Parathyroid adenoma (tissue), 2 donors: ENCODE results near the gene LIMK2.
"Not testable (repeated sequence)": the region's sequence is repeated elsewhere in the genome, so short reads cannot be mapped to it uniquely, and the experiment has no call there.

Experiments used
- H2AFZ ChIP-seq: fragments of 300-600 bp; sonication (generic); one replicate; pipeline ENCODE4 v1.7.0; 2017; ENCODE audit warnings: antibody characterized with exemption, mild to moderate bottlenecking
- H3K27ac ChIP-seq: fragments of 300-600 bp; sonication (generic); one replicate; pipeline ENCODE4 v1.7.0; 2017
- H3K27me3 ChIP-seq: fragments of 300-600 bp; sonication (generic); one replicate; pipeline ENCODE4 v1.7.0; 2017; ENCODE audit warnings: low read length; ENCODE audit not compliant: control insufficient read depth, insufficient read depth
- H3K36me3 ChIP-seq: fragments of 300-600 bp; sonication (generic); one replicate; pipeline ENCODE4 v1.7.0; 2017; ENCODE audit warnings: low read length; ENCODE audit not compliant: control insufficient read depth, insufficient read depth
- H3K4me1 ChIP-seq: fragments of 300-600 bp; sonication (generic); one replicate; pipeline ENCODE4 v1.7.0; 2017; ENCODE audit warnings: control low read depth
- H3K4me2 ChIP-seq: fragments of 300-600 bp; sonication (generic); one replicate; pipeline ENCODE4 v1.7.0; 2017; ENCODE audit warnings: low read length
- H3K4me3 ChIP-seq: fragments of 300-600 bp; sonication (generic); one replicate; pipeline ENCODE4 v1.7.0; 2017; ENCODE audit warnings: low read depth, low read length
- H3K79me2 ChIP-seq: fragments of 300-600 bp; sonication (generic); one replicate; pipeline ENCODE4 v1.7.0; 2017; ENCODE audit warnings: control low read depth
- H3K9ac ChIP-seq: fragments of 300-600 bp; sonication (generic); one replicate; pipeline ENCODE4 v1.7.0; 2017; ENCODE audit warnings: mild to moderate bottlenecking
- H3K9me3 ChIP-seq: fragments of 300-600 bp; sonication (generic); one replicate; pipeline ENCODE4 v1.7.0; 2017; ENCODE audit warnings: low read length; ENCODE audit not compliant: control insufficient read depth
- CTCF ChIP-seq: fragments of 300-600 bp; sonication (generic); IDR thresholded peaks from one replicate; pipeline ENCODE4 v1.7.0; 2017; ENCODE audit warnings: antibody characterized with exemption, mild to moderate bottlenecking
- donor health status: primary hyperparathyroidism.

The LIMK2 gene

GRCh38 chr22:31187627-31188026 is 24.5 kb upstream of the LIMK2 start:
- Histone ChIP-seq H3K79me2 (peaks cover 17% of the 10 kb centered on the region), H3K27me3 (no peaks in the 10 kb centered on the region), H3K36me3 (no peaks in the 10 kb centered on the region), H3K4me1 (no peaks in the 10 kb centered on the region), H3K4me2 (no peak overlapping the region), H3K9ac (no peak overlapping the region), H3K4me3 (no peak overlapping the region), H2AFZ (no peak overlapping the region), H3K27ac (no peak overlapping the region), H3K9me3 (no peaks in the 10 kb centered on the region)
- no peak for TF ChIP-seq CTCF

- Histone ChIP-seq H3K9ac (no peak overlapping the region), H3K27ac (no peak overlapping the region), H3K4me1 (no peaks in the 10 kb centered on the region), H3K9me3 (no peaks in the 10 kb centered on the region), H2AFZ (no peak overlapping the region), H3K36me3 (no peaks in the 10 kb centered on the region), H3K27me3 (no peaks in the 10 kb centered on the region), H3K4me2 (peak overlapping the region; percentile 19), H3K4me3 (no peak overlapping the region), H3K79me2 (peaks cover 10% of the 10 kb centered on the region)
- no peak for TF ChIP-seq CTCF
These were observed 19.6 kb upstream of the LIMK2 start for GRCh38 chr22:31192513-31192912.

GRCh38 chr22:31193092-31193491 is 19.0 kb upstream of the LIMK2 start:
- peak overlapping the region; percentile 19 for H3K4me2 ChIP-seq
- H3K9ac ChIP-seq = no peak overlapping the region
- no peak overlapping the region for H2AFZ ChIP-seq
- no peaks in the 10 kb centered on the region for H3K9me3 ChIP-seq
- no peak overlapping the region for H3K4me3 ChIP-seq
- no peak for TF ChIP-seq CTCF
- H3K79me2 ChIP-seq = peaks cover 6% of the 10 kb centered on the region
- H3K4me1 ChIP-seq = no peaks in the 10 kb centered on the region
- H3K27me3 ChIP-seq = no peaks in the 10 kb centered on the region
- no peak overlapping the region for H3K27ac ChIP-seq
- H3K36me3 ChIP-seq = no peaks in the 10 kb centered on the region

- H2AFZ ChIP-seq, H3K27me3 ChIP-seq, H3K4me1 ChIP-seq, H3K4me3 ChIP-seq, H3K4me2 ChIP-seq, H3K9ac ChIP-seq, H3K9me3 ChIP-seq, H3K27ac ChIP-seq, H3K36me3 ChIP-seq, H3K79me2 ChIP-seq: not testable (repeated sequence)
These were observed 17.4 kb upstream of the LIMK2 start for GRCh38 chr22:31194681-31195080.

- no peak for TF ChIP-seq CTCF
- Histone ChIP-seq H3K36me3 (no peaks in the 10 kb centered on the region), H2AFZ (no peak overlapping the region), H3K4me2 (no peak overlapping the region), H3K4me1 (no peaks in the 10 kb centered on the region), H3K27ac (no peak overlapping the region), H3K4me3 (no peak overlapping the region), H3K79me2 (no peaks in the 10 kb centered on the region), H3K27me3 (no peaks in the 10 kb centered on the region), H3K9ac (no peak overlapping the region), H3K9me3 (no peaks in the 10 kb centered on the region)
These were observed 12.9 kb upstream of the LIMK2 start for GRCh38 chr22:31199187-31199586.

- H3K27me3 ChIP-seq = not testable (repeated sequence)
These were observed 7.6 kb upstream of the LIMK2 start for GRCh38 chr22:31204352-31204984.

GRCh38 chr22:31205059-31205458 is 7.0 kb upstream of the LIMK2 start:
- H3K4me1 ChIP-seq, H2AFZ ChIP-seq, H3K4me3 ChIP-seq, H3K9me3 ChIP-seq, H3K9ac ChIP-seq, H3K36me3 ChIP-seq, H3K27me3 ChIP-seq, H3K4me2 ChIP-seq, H3K27ac ChIP-seq, H3K79me2 ChIP-seq: not testable (repeated sequence)

More at GRCh38 chr22:31204352-31204984, 7.6 kb upstream of the LIMK2 start:
- not testable (repeated sequence) for H3K9me3 ChIP-seq, H3K9ac ChIP-seq, H3K4me3 ChIP-seq, H3K4me1 ChIP-seq, H3K27ac ChIP-seq, H3K36me3 ChIP-seq, H3K79me2 ChIP-seq, H3K4me2 ChIP-seq, H2AFZ ChIP-seq

GRCh38 chr22:31206460-31206859 is 5.6 kb upstream of the LIMK2 start:
- not testable (repeated sequence) for H2AFZ ChIP-seq, H3K4me1 ChIP-seq, H3K4me3 ChIP-seq, H3K79me2 ChIP-seq, H3K27me3 ChIP-seq, H3K9ac ChIP-seq, H3K9me3 ChIP-seq, H3K36me3 ChIP-seq, H3K4me2 ChIP-seq, H3K27ac ChIP-seq
